ENCODE measurements around the gene POLA2. TPM values are rescaled to one million over a fixed set of nuclear protein-coding genes. Genes with fewer than 3 reads are reported as not detected.

Gene POLA2, protein sequence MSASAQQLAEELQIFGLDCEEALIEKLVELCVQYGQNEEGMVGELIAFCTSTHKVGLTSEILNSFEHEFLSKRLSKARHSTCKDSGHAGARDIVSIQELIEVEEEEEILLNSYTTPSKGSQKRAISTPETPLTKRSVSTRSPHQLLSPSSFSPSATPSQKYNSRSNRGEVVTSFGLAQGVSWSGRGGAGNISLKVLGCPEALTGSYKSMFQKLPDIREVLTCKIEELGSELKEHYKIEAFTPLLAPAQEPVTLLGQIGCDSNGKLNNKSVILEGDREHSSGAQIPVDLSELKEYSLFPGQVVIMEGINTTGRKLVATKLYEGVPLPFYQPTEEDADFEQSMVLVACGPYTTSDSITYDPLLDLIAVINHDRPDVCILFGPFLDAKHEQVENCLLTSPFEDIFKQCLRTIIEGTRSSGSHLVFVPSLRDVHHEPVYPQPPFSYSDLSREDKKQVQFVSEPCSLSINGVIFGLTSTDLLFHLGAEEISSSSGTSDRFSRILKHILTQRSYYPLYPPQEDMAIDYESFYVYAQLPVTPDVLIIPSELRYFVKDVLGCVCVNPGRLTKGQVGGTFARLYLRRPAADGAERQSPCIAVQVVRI
- total RNA-seq: 10 to 100 TPM; 35.9 to 37.6 TPM

DNA sequence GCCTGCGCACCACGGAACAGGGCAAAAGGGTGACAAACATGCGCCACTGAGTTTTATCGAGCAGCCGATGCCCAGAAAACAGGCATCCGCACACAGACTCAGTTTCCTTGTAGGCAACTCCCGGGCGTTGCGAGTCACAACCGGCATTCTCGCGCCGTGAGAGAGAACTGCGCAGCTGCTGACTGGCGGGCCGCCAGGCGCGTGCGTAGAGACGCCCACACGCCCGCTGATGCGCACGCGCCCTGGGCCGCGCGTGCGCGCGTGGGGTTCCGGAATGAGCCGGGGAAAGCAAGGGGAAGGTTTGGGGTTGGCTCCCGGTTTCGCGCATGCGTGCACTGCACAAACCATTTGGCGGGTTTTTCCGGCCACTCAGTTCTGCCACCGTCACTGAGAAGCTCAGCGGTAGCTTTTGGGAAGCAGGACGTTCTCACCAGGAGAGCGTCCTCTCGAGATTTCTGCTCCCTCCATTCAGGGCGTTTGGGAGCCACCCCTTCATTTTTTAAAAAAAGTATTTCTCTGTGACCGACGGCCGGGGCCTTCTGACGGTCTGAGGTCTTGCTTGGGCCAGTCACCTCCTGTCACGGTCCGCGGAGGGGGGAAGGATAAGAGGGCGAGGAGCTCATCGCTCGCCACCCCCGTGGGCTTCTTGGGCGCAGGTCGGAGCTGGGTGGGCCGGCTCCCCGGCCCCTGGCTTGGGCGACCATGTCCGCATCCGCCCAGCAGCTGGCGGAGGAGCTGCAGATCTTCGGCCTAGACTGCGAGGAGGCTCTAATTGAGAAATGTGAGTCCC lies at the start of gene POLA2:
Gene POLA2 (plus strand): TSS at position 372 of the 790 bp plus-strand sequence. CDS start 331 bp downstream, at position 703.

DNA sequence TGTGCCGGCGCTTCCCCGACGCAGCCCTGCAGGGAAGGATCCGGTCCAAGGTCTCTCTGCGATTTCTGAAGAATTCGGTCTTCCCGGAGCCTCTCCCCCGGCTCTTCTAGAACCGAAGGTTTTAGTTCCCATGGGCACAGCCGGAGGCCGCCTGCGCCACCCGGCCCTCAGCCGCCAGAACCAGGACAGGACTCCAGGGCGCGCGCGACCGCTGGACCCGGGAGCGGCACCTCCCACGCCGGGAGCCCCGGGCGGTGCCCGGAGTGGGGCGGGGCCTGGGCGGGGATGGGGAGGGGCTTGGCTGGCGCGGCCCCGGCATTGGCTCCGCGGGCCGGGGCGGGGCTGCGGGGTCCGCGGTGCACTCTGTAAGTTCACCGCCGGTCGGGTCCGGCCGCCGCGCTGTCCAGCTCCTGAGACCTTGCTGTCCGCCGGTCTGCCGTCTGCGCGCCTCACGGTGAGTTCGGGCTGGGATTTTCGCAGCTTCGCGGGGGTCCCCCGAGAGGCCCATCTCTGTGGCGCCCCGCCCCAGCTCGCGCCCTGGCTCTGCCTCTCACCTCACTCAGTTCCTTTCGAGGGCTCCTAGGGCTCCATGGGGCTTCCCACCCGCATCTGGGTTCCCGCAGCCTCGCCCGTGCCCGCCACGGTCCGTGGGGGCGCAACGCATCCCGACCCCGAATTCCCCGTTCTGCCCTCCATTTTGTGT lies 52.9 kb downstream of the POLA2 start, which contains the start of gene CDC42EP2:
Gene CDC42EP2 (plus strand): TSS at position 366 of the 703 bp plus-strand sequence. CDS start 6,033 bp downstream, outside the sequence.

Other genes starting within 250 kb of the POLA2 start
- gene ARL2, start 247.8 kb upstream of the POLA2 start, total RNA-seq: 10 to 100 TPM; 49.1 to 54.1 TPM
- 10 to 100 TPM; 25.9 to 27.5 TPM for gene SNX15, start 234.5 kb upstream of the POLA2 start, total RNA-seq
- gene SAC3D1, start 220.8 kb upstream of the POLA2 start, total RNA-seq: 10 to 100 TPM; 29.0 to 29.6 TPM
- 10 to 100 TPM; 11.8 to 12.4 TPM for gene NAALADL1, start 203.4 kb upstream of the POLA2 start, total RNA-seq
- 10 to 100 TPM; 72.9 to 77.5 TPM for gene CDCA5, start 177.9 kb upstream of the POLA2 start, total RNA-seq
- gene ZFPL1, start 177.7 kb upstream of the POLA2 start, total RNA-seq: 10 to 100 TPM; 26.6 to 27.5 TPM
- gene VPS51, start 165.7 kb upstream of the POLA2 start, total RNA-seq: 100 to 1,000 TPM; 167 to 172 TPM
- gene TM7SF2, start 150.1 kb upstream of the POLA2 start, total RNA-seq: 10 to 100 TPM; 27.8 to 28.5 TPM
- 1 to 10 TPM; 7.7 to 9.4 TPM for gene ZNHIT2, start 144.3 kb upstream of the POLA2 start, total RNA-seq
- gene FAU, start 139.8 kb upstream of the POLA2 start, total RNA-seq: 1,000 to 10,000 TPM; 1,282 to 1,325 TPM
- gene MRPL49, start 139.6 kb upstream of the POLA2 start, total RNA-seq: 10 to 100 TPM; 40.9 to 42.2 TPM
- gene SYVN1, start 127.4 kb upstream of the POLA2 start, total RNA-seq: 10 to 100 TPM; 39.2 to 43.4 TPM
- gene SPDYC, start 91.7 kb upstream of the POLA2 start, total RNA-seq: not detected
- gene CAPN1, start 80.0 kb upstream of the POLA2 start, total RNA-seq: 100 to 1,000 TPM; 161 to 168 TPM
- under 1 TPM in 1 of 2 experiments, not detected in 1; 0.48 TPM for gene CDC42EP2, start 52.9 kb downstream of the POLA2 start, total RNA-seq
- 10 to 100 TPM; 61.1 to 61.9 TPM for gene DPF2, start 71.9 kb downstream of the POLA2 start, total RNA-seq
- under 1 TPM; 0.75 to 0.81 TPM for gene TIGD3, start 92.8 kb downstream of the POLA2 start, total RNA-seq
- gene SLC25A45, start 120.7 kb downstream of the POLA2 start, total RNA-seq: 10 to 100 TPM; 35.5 to 41.0 TPM
- 10 to 100 TPM; 45.8 to 49.6 TPM for gene FRMD8, start 124.7 kb downstream of the POLA2 start, total RNA-seq
- 100 to 1,000 TPM; 658 to 899 TPM for gene NEAT1, start 160.8 kb downstream of the POLA2 start, total RNA-seq
- gene MALAT1, start 237.1 kb downstream of the POLA2 start, total RNA-seq: 1,000 to 10,000 TPM; 6,276 to 7,533 TPM